Measurements from ENCODE around the gene NOTUM.

The NOTUM gene

DNA sequence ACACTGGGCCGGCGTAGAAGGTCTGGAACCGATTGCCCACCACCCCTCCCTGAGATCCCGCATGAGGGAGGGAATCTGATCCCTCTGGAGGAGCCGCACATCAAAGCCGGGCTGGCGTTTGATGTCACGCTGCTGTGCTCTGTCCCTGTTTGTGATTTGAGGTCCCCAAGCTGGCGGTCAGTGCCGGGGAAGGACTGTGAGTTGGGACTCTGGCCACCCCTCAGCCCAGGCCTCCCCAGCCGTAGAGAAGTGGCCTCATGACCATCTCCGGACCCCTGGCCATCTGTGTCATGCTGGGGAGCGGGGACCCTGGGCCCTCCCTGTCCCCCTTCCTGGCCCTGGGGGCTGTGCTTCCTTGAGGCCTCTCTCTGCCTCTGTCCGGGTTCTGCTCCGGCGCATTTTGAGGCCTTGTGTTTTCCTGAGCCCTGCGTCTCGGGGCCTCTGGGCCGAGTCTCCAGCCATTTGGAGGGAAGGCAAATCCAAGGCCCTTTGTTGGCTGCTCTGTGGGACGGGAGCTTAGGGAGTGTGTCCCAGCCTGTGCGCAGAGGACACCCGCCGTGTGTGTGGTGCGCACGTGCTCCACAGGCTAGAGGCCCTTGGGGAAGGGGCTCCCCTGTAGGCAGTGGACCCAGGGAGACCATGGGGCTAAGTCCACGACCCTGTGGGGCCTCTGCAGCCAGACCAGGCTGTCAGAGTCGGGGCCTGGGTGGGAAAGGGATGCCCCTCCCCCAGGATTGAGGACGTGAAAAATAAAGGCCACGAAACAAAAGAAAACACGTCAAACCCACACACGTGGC is 31.5 kb upstream of the NOTUM start:
- Histone ChIP-seq H3K4me2 (ENCODE audit: insufficient read depth, low read length) (no peak overlapping the region), H3K4me3 (ENCODE audit: low read depth in 1 of 2, low read length in 2 of 2) (no peak overlapping the region)
- TF ChIP-seq CTCF (IDR thresholded peaks at IDR 0.05; ENCODE audit: borderline replicate concordance, extremely low read depth, low read length, poor library complexity, severe bottlenecking) (no peak), EZH2 (IDR thresholded peaks at IDR 0.05; ENCODE audit: borderline replicate concordance, low read depth, low read length, severe bottlenecking) (no peak)

GRCh38 chr17:81991684-81992305 is 30.8 kb upstream of the NOTUM start:
- no peak for TF ChIP-seq CTCF (IDR thresholded peaks at IDR 0.05; ENCODE audit: borderline replicate concordance, extremely low read depth, low read length, poor library complexity, severe bottlenecking)
- Histone ChIP-seq H4K20me1 (ENCODE audit: insufficient read depth, low read length) (peaks cover 18% of the 10 kb centered on the region; the same call in 1 of the 2 replicates), H3K36me3 (ENCODE audit: insufficient read depth, low read length) (no peaks in the 10 kb centered on the region; the same call in 1 of the 2 replicates), H3K79me2 (ENCODE audit: insufficient read depth, low read length) (peaks cover 8% of the 10 kb centered on the region; the same call in 1 of the 2 replicates), H2AFZ (ENCODE audit: low read depth, low read length) (no peak overlapping the region), H3K4me3 (ENCODE audit: low read depth in 1 of 2, low read length in 2 of 2) (no peak overlapping the region), H3K27ac (ENCODE audit: low read length) (no peak overlapping the region), H3K4me1 (ENCODE audit: insufficient read depth, low read length) (no peaks in the 10 kb centered on the region), H3K9me3 (ENCODE audit: insufficient read depth, low read length, severe bottlenecking) (no peaks in the 10 kb centered on the region), H3K4me2 (ENCODE audit: insufficient read depth, low read length) (no peak overlapping the region), H3K27me3 (ENCODE audit: insufficient read depth, low read length, poor library complexity) (no peaks in the 10 kb centered on the region), H3K9ac (ENCODE audit: low read depth, low read length) (no peak overlapping the region)
- peak; percentile 31; the same call in 1 of the 3 replicates for ATAC-seq (ENCODE audit: insufficient read depth, low read depth)
- no peak for DNase-seq

More for the DNA sequence above, 31.5 kb upstream of the NOTUM start:
- no peaks in the 10 kb centered on the region for H3K27me3 ChIP-seq (ENCODE audit: insufficient read depth, low read length, poor library complexity)
- no peaks in the 10 kb centered on the region for H3K4me1 ChIP-seq (ENCODE audit: insufficient read depth, low read length)
- H2AFZ ChIP-seq (ENCODE audit: low read depth, low read length): no peak overlapping the region
- peaks cover 18% of the 10 kb centered on the region; the same call in 1 of the 2 replicates for H4K20me1 ChIP-seq (ENCODE audit: insufficient read depth, low read length)
- H3K79me2 ChIP-seq (ENCODE audit: insufficient read depth, low read length): peaks cover 8% of the 10 kb centered on the region; the same call in 1 of the 2 replicates
- ATAC-seq (ENCODE audit: insufficient read depth, low read depth): no peak
- H3K9ac ChIP-seq (ENCODE audit: low read depth, low read length): no peak overlapping the region
- H3K36me3 ChIP-seq (ENCODE audit: insufficient read depth, low read length): no peaks in the 10 kb centered on the region; the same call in 1 of the 2 replicates
- H3K27ac ChIP-seq (ENCODE audit: low read length): no peak overlapping the region
- no peak for DNase-seq
- H3K9me3 ChIP-seq (ENCODE audit: insufficient read depth, low read length, severe bottlenecking): no peaks in the 10 kb centered on the region

GRCh38 chr17:81990836-81991683 is 30.1 kb upstream of the NOTUM start:
- Histone ChIP-seq H3K4me2 (ENCODE audit: insufficient read depth, low read length) (no peak overlapping the region), H3K79me2 (ENCODE audit: insufficient read depth, low read length) (peaks cover 8% of the 10 kb centered on the region; the same call in 1 of the 2 replicates), H3K36me3 (ENCODE audit: insufficient read depth, low read length) (peaks cover 6% of the 10 kb centered on the region), H3K4me1 (ENCODE audit: insufficient read depth, low read length) (no peaks in the 10 kb centered on the region), H3K27ac (ENCODE audit: low read length) (no peak overlapping the region), H4K20me1 (ENCODE audit: insufficient read depth, low read length) (peaks cover 21% of the 10 kb centered on the region; the same call in 1 of the 2 replicates), H2AFZ (ENCODE audit: low read depth, low read length) (no peak overlapping the region), H3K9me3 (ENCODE audit: insufficient read depth, low read length, severe bottlenecking) (no peaks in the 10 kb centered on the region), H3K9ac (ENCODE audit: low read depth, low read length) (no peak overlapping the region), H3K4me3 (ENCODE audit: low read depth in 1 of 2, low read length in 2 of 2) (no peak overlapping the region), H3K27me3 (ENCODE audit: insufficient read depth, low read length, poor library complexity) (no peaks in the 10 kb centered on the region)
- TF ChIP-seq EZH2 (IDR thresholded peaks at IDR 0.05; ENCODE audit: borderline replicate concordance, low read depth, low read length, severe bottlenecking) (no peak), CTCF (IDR thresholded peaks at IDR 0.05; ENCODE audit: borderline replicate concordance, extremely low read depth, low read length, poor library complexity, severe bottlenecking) (no peak)
- DNase-seq (no peak), ATAC-seq (ENCODE audit: insufficient read depth, low read depth) (0 out of 3 replicates have a peak, but pooled peaks have one; percentile 29)

Data from DND-41 (cell line).